ENCODE measurements around the gene SMIM44.
"Not testable (repeated sequence)": the region's sequence is repeated elsewhere in the genome, so short reads cannot be mapped to it uniquely, and the experiment has no call there.

The SMIM44 gene

GRCh38 chr19:3462991-3463713 is 20.1 kb downstream of the SMIM44 start:
- DNase-seq = no peak
- intact Hi-C loops (cut with DNase I) = no loop called here

GRCh38 chr19:3459965-3460582 is 23.2 kb downstream of the SMIM44 start:
- no peak for DNase-seq
- intact Hi-C loops (cut with DNase I) = no loop called here

GRCh38 chr19:3459089-3459881 is 24.0 kb downstream of the SMIM44 start:
- peak in 8 of 10 donors; percentile 28 to 91 (median 54) for DNase-seq
- intact Hi-C loops (cut with DNase I) = no loop called here

- intact Hi-C loops (cut with DNase I) = no loop called here
- DNase-seq = no peak
Measured at GRCh38 chr19:3458229-3459088, 24.8 kb downstream of the SMIM44 start.

GRCh38 chr19:3457528-3458228 is 25.6 kb downstream of the SMIM44 start:
- no peak for DNase-seq
- intact Hi-C loops (cut with DNase I) = no loop called here

- intact Hi-C loops (cut with DNase I) = no loop called here
- no peak for DNase-seq
Measured at GRCh38 chr19:3456925-3457527, 26.2 kb downstream of the SMIM44 start.

- DNase-seq = no peak
- intact Hi-C loops (cut with DNase I) = no loop called here
Measured at GRCh38 chr19:3455960-3456601, 27.2 kb downstream of the SMIM44 start.

GRCh38 chr19:3455393-3455955 is 27.8 kb downstream of the SMIM44 start:
- intact Hi-C loops (cut with DNase I) = no loop called here
- DNase-seq = no peak

GRCh38 chr19:3454656-3455392 is 28.4 kb downstream of the SMIM44 start:
- intact Hi-C loops (cut with DNase I) = no loop called here
- no peak for DNase-seq

GRCh38 chr19:3453840-3454239 is 29.4 kb downstream of the SMIM44 start:
- intact Hi-C loops (cut with DNase I) = no loop called here
- no peak for DNase-seq

GRCh38 chr19:3452942-3453214 is 30.4 kb downstream of the SMIM44 start:
- intact Hi-C loops (cut with DNase I); DNase-seq: not testable (repeated sequence)

GRCh38 chr19:3452171-3452941 is 30.9 kb downstream of the SMIM44 start:
- intact Hi-C loops (cut with DNase I) = no loop called here

GRCh38 chr19:3451451-3451866 is 31.8 kb downstream of the SMIM44 start:
- intact Hi-C loops (cut with DNase I) = no loop called here
- DNase-seq = no peak

More at GRCh38 chr19:3452171-3452941, 30.9 kb downstream of the SMIM44 start:
- DNase-seq = no peak

GRCh38 chr19:3450796-3451411 is 32.3 kb downstream of the SMIM44 start:
- intact Hi-C loops (cut with DNase I) = no loop called here
- DNase-seq = peak in 2 of 10 donors; percentile 54 to 87

GRCh38 chr19:3448616-3449334 is 34.5 kb downstream of the SMIM44 start:
- DNase-seq = no peak
- intact Hi-C loops (cut with DNase I) = no loop called here

GRCh38 chr19:3446657-3447056 is 36.6 kb downstream of the SMIM44 start:
- intact Hi-C loops (cut with DNase I); DNase-seq: not testable (repeated sequence)

Data from posterior cingulate gyrus (tissue), 11 donors.